Stimulated activated CD4-positive, alpha-beta T cell treated with anti-CD3 and anti-CD28 coated beads, Interleukin-1b, Interleukin-23, amount 100 ng/mL, for 48 hours (primary cell): Measurements from ENCODE around the gene CAPN11.
"Not testable (repeated sequence)": the region's sequence is repeated elsewhere in the genome, so short reads cannot be mapped to it uniquely, and the experiment has no call there.

Experiments
- DNase-seq: peaks from one replicate; pipeline ENCODE4 v3.0.0-alpha.2; 2020

Gene CAPN11

DNA sequence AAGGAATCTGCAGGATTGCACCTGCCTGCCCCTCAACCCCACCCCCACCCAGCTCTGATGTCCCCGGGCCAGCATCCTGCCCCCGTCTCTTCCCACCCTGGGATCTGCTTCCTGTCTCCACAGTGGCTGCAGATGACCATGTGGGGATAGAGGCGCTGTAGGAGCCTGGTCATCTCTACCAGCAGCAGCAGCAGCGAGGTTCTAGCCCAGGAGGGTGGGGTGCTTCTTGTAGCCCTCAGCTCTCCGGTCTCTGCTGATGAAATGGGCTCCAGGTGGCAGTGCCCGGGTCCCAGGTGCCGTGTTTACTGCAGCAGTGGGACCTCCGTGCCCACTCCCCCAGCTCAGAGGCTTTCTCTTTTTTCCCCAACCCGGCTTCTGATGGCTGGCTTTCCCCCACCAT, 25.2 kb downstream of the CAPN11 start:
- no peak for DNase-seq

DNA sequence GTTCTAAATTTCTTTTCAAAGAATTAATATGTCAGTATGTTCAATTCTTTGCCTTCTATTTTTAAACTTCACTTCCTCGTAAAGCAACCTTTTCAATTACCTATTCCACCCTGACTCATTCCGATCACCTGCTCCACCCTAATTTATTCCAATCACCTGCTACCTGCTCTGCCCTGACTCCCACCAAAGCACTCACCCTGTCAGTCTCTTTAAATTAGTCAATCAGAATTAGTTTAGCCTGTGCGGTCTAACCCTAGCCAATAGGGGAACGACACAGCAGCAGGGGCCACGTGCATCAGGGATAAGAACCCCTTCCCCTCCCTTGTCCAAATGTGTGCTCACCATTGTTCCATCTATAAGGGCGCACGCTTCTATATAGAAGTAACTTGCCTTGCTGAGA, 26.7 kb downstream of the CAPN11 start:
- not testable (repeated sequence) for DNase-seq

DNA sequence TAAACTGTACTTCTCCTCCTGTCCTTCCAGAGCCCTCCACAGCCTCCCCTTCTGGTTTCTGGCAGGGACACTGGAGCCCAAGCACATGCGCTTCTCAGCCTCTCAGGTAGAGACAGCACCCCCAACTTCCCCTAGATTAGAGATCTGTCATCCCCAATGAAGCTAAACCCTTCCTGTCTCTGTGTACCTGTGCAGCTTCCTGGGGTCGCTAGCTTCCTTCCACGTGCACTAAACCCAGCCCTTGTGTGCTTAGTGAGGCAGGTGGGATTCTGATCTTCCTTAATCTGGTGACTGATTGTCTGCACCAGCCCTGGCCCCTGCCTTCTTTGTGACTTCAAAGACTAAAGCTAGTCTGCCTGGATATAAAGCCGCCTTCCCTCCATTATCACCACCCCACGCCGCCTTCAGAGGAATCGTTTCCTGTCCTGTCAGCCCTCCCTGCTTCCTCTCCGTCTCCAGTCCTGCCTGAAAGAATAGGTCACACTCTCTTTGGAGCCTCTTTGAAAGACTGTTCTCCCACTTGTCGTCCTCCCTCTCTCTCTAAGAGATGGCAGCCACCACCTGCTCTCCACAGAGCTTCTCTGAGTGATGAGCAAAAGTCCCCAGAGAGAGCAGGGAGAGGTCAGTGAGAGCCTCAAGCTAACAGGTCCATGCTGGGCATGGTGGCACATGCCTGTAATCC, 27.5 kb downstream of the CAPN11 start:
- DNase-seq, result no peak

DNA sequence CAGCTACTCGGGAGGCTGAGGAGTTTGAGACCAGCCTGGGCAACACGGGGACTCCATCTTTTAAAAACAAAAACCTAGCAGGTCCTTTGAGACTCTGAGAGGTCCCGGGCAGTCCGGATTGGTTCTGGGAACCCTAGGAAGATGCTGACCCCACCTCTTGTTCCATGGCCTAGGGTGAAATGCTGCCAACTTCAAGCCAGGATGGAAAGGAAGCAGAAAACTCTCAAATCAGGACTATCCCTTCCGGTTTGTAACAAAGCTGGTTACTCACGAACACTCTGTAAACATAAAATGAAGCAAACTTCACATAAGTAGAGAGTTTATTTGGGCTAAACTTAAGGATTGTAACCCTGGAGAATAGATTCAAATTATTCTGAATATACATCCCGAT, 28.0 kb downstream of the CAPN11 start:
- no peak for DNase-seq

DNA sequence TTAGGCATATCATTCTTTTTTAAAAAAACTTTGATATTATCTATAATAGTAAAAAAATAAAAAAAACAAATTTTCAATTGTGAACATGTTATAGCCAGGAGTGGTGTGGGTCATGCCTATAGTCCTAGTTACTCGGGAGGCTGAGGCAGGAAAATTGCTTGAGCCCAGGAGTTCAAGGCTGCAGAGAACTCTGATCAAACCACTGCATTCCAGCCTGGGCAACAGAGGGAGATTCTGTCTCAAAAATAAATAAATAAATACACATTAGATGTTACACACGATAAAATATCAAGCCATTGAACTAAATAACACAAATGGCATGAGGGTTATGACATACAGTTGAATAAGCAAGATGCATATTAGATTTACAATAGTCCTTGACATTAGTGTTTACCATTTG, 30.2 kb downstream of the CAPN11 start:
- DNase-seq, result no peak

- no peak for DNase-seq
Measured at GRCh38 chr6:44189257-44189656, 30.6 kb downstream of the CAPN11 start.

GRCh38 chr6:44190715-44191114, 32.1 kb downstream of the CAPN11 start:
- DNase-seq, result no peak

GRCh38 chr6:44192428-44193041, 33.9 kb downstream of the CAPN11 start:
- no peak for DNase-seq

DNA sequence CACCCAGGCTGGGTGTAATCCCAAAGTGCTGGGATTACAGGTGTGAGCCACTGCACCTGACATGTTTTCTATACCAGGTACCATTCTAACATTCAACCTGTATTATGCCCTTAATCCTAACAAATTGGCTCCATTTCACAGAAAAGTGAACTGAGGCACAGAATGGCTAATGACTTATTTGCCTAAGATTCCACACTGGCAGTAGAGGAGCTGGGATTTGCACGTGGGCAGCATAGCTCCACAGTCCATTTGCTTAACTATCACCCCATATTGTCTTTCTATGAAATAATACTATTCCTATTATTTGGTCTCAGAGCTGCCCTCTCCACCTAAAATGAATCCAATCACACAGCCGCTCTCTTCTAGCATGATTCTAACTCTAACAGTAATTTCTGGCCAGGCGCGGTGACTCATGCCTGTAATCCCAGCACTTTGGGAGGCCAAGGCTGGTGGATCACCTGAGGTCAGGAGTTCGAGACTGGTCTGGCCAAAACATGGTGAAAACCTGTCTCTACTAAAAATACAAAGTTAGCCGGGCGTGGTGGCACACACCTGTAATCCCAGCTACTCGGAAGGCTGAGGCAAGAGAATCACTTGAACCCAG, 34.8 kb downstream of the CAPN11 start:
- DNase-seq, result no peak

GRCh38 chr6:44194326-44194725, 35.7 kb downstream of the CAPN11 start:
- DNase-seq, result no peak

- not testable (repeated sequence) for DNase-seq
Measured at GRCh38 chr6:44196351-44196750, 37.7 kb downstream of the CAPN11 start.

GRCh38 chr6:44198684-44199083, 40.1 kb downstream of the CAPN11 start:
- DNase-seq, result no peak

DNA sequence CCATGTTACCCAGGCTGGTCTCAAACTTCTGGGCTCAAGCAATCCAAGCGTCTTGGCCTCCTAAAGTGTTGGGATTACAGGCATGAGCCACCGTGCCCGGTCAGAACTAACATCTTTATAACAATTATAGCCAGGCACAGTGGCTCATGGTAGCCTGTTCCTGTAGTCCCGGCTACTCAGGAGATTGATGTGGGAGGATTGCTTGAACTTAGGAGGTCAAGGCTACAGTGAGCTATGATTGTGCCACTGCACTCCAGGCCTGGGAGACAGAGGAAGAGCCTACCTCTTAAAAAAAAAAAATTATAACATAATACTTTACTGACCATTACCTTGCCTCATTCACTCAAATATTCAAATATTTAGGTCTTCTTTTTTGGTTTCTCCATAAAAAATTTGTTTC, 41.3 kb downstream of the CAPN11 start:
- DNase-seq, result no peak

DNA sequence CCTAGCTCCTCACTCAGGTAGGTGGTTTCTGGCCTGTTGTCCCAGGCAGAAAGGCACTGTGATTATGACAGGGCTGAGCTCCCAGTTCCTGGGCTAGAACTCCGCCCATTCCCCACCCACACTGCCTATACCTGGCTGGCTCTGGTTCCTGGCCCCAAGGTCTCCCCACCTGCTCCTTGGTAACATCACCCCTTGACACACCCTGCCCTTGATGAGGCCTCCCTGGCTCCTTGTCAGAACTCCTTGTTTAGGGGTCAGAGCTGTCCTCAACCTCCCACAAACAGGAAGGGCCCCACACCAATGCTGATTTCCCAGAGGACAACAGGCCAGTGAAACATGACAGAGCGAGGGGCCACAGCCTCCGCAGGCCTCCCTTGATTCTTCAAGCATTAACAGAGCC, 42.6 kb downstream of the CAPN11 start:
- no peak for DNase-seq

DNA sequence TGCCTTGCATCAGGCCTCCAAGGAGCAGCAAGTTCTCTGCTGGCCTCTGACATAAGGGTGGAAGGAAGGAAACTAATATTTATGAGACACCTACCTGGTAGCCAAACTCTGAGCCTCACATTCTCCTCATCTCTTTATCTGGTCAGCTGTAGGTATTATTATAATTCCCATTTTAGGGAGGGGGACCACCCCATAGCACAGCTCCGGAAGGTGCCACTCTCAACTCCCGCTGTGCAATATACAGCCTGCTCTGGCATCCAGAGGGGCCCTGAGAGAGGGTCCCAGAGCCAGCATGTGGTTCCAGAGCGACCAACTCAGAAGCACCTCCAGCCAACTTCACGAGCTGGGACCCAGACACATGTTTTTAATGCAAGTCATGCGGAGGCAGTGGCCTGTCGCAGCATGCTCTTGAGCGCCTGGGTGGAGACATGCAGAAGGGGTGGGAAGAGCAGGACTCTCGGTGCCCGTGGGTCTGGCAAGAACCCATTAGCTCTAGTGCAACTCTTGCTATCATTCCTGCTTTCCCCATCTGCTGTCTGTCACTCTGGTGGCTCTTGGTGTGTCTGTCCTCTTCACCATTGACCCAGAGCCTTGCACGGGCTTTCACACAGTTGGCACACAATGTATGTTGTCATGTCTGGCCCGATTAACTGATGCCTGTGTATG, 43.2 kb downstream of the CAPN11 start:
- no peak for DNase-seq

GRCh38 chr6:44202332-44202971, 43.8 kb downstream of the CAPN11 start:
- DNase-seq, result no peak

GRCh38 chr6:44202972-44203750, 44.5 kb downstream of the CAPN11 start:
- DNase-seq, result no peak

GRCh38 chr6:44203955-44204354, 45.3 kb downstream of the CAPN11 start:
- DNase-seq, result no peak

- no peak for DNase-seq
Measured at GRCh38 chr6:44207966-44208365, 49.3 kb downstream of the CAPN11 start.

- no peak for DNase-seq
Measured at GRCh38 chr6:44211284-44211683, 52.7 kb downstream of the CAPN11 start.

DNA sequence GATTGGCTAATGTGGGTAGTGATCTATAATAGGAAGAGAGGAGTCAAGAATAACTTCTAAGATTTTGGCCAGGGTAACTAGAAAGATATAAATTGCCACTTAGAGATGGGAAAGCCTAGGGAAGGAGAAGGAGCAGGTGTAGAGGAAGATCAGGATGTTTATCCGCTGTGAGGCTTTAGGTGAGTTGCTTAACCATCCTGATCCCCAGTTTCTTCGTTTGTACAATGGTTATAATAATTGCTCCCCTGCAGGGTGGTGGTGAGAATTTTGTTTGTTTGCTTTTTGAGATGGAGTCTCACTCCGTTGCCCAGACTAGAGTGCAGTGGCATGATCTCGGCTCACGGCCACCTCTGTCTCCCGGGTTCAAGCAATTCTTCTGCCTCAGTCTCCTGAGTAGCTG, 55.7 kb downstream of the CAPN11 start:
- no peak for DNase-seq

DNA sequence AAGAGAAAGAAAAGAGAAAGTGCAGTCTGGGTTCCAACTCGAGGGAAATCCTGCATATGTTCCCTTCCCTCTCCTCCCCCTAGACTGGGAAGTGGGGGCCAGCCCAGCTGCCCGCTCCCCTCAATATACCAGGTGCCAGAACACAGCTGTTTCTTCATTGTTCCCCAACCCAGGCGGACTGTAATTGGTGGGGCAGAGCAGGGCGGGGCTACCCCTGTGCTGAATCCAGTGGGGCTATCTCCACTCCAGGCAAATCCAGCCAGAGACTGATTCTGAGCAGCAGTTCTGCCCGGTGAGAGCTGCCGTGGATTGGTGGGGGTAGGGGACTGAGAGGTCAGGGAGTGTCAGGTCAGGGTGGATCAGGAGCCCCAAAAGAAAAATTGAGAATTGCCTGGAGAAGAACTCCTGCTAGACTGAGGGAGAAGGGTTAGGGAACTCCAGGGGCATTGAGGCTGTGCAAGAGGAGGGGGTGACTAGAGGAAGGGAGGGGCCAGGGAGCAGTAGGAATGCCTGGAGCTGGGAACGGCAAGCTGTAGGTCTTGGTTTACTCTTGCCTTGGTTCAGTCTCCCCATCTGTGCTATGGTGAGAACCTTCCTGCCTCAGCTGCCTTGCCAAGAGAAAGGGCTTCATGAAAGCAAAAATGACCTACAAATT, 58.2 kb downstream of the CAPN11 start, which contains the start of gene MYMX:
Gene MYMX, plus strand, starts transcription at position 250 of the 655 bp plus-strand sequence. CDS start 546 bp downstream, outside the sequence.
- DNase-seq, result no peak
